K562 (cell line): Measurements from ENCODE around the gene MARK3. TPM values are rescaled to one million over a fixed set of nuclear protein-coding genes. Genes with fewer than 3 reads are reported as not detected.

Experiments
- ARID1B ChIP-seq: fragments of 450-650 bp; IDR thresholded peaks from 2 replicates; pipeline ENCODE4 v1.6.1; 2016; ENCODE audit warnings: antibody characterized with exemption, mild to moderate bottlenecking, inconsistent platforms
- CSDE1 ChIP-seq, 2 experiments: fragments of 450-650 bp; IDR thresholded peaks; 2 replicates each; pipeline ENCODE4 v1.6.1; 2016; ENCODE audit warnings: mild to moderate bottlenecking in 1 of 2
- DPF2 ChIP-seq: fragments of 450-650 bp; IDR thresholded peaks from 2 replicates; pipeline ENCODE4 v1.6.1; 2016
- EHMT2 ChIP-seq: fragments of 450-650 bp; IDR thresholded peaks from 2 replicates; pipeline ENCODE4 v1.6.1; 2018; ENCODE audit warnings: antibody characterized with exemption
- FOXA1 ChIP-seq: fragments of 450-650 bp; IDR thresholded peaks from 2 replicates; pipeline ENCODE4 v1.6.1; 2016; ENCODE audit warnings: mild to moderate bottlenecking, borderline replicate concordance
- HES1 ChIP-seq: fragments of 450-650 bp; IDR thresholded peaks from 2 replicates; pipeline ENCODE4 v1.6.1; 2016; ENCODE audit warnings: low read depth, mild to moderate bottlenecking, moderate library complexity
- HINFP ChIP-seq: fragments of 450-650 bp; conservative IDR thresholded peaks from 2 replicates; pipeline ENCODE4 v1.6.1; 2016; ENCODE audit warnings: missing genetic modification characterization, low read depth, mild to moderate bottlenecking, control low read depth, missing compliant biosample characterization
- HIVEP1 ChIP-seq: fragments of 250-450 bp; sonication (Bioruptor Pico); IDR thresholded peaks from 2 replicates; pipeline ENCODE4 v1.4.0; 2020; ENCODE audit warnings: mild to moderate bottlenecking
- HLTF ChIP-seq: fragments of 450-650 bp; IDR thresholded peaks from 2 replicates; pipeline ENCODE4 v1.6.1; 2016
- LEF1 ChIP-seq: fragments of 450-650 bp; IDR thresholded peaks from 2 replicates; pipeline ENCODE4 v1.6.1; 2016; ENCODE audit warnings: mild to moderate bottlenecking
- SMARCB1 ChIP-seq: IDR thresholded peaks from 2 replicates; pipeline ENCODE4 v1.6.1; 2011; ENCODE audit warnings: improper control_type of control experiment, low read depth; ENCODE audit not compliant: insufficient read length
- STAT5A ChIP-seq: IDR thresholded peaks from 2 replicates; pipeline ENCODE4 v1.6.1; 2012; ENCODE audit warnings: low read length, inconsistent platforms, borderline replicate concordance
- TAF7 ChIP-seq: fragments of 450-650 bp; IDR thresholded peaks from 2 replicates; pipeline ENCODE4 v1.6.1; 2016; ENCODE audit warnings: missing genetic modification characterization, missing compliant biosample characterization
- ZFP36 ChIP-seq: fragments of 150-350 bp; IDR thresholded peaks from 2 replicates; pipeline ENCODE4 v1.6.1; 2018; ENCODE audit warnings: low read length, low read depth; ENCODE audit not compliant: partially characterized antibody
- ZFPM2 ChIP-seq: fragments of 250-450 bp; sonication (Bioruptor Pico); IDR thresholded peaks from 2 replicates; pipeline ENCODE4 v1.5.1; 2022; ENCODE audit warnings: mild to moderate bottlenecking
- ZNF165 ChIP-seq: fragments of 250-450 bp; sonication (Bioruptor Pico); IDR thresholded peaks from 2 replicates; pipeline ENCODE4 v1.4.0; 2020; ENCODE audit warnings: borderline replicate concordance
- ZNF217 ChIP-seq: sonication (generic); formaldehyde crosslinking; IDR thresholded peaks from 2 replicates; pipeline ENCODE4 v1.8.0; 2022; ENCODE audit warnings: mild to moderate bottlenecking, missing genetic modification reagents
- ZNF263 ChIP-seq: sonication (generic); formaldehyde crosslinking; IDR thresholded peaks from 2 replicates; pipeline ENCODE4 v1.8.0; 2022; ENCODE audit warnings: mild to moderate bottlenecking, missing genetic modification reagents, borderline replicate concordance
- ZNF311 ChIP-seq: fragments of 250-450 bp; sonication (Bioruptor Pico); IDR thresholded peaks from 2 replicates; pipeline ENCODE4 v1.4.0; 2020; ENCODE audit warnings: mild to moderate bottlenecking, moderate library complexity
- ZNF766 ChIP-seq: fragments of 200-800 bp; sonication (Bioruptor generic); conservative IDR thresholded peaks from 2 replicates; pipeline ENCODE4 v1.6.1; 2016; ENCODE audit warnings: missing genetic modification characterization, missing compliant biosample characterization
- polyA plus RNA-seq, 8 experiments: library from polyadenylated mRNA; depleted of rRNA in 4 of 8; stranded (reverse) in 5 of 8; unstranded in 3 of 8; fragments of >200 nt; fragmentation: Nextera tagmentation in 2 of 8; fragmentation: Illumina TruSeq in 1 of 8; extraction: Ambion mirVana in 2 of 8; extraction: Trizol in 1 of 8; gene quantifications; 2 replicates each; pipeline versions ENCODE4 v1.2.1 to v1.2.3, GENCODE V29; 2011 to 2014; ENCODE audit warnings: inconsistent platforms in 1 of 8, missing spikeins in 1 of 8
- total RNA-seq, 7 experiments: library from RNA; depleted of rRNA in 6 of 7; stranded (reverse); fragments of >200 nt in 6 of 7; fragmentation: Illumina TruSeq in 2 of 7; extraction: Trizol in 2 of 7; gene quantifications; 2 replicates each; pipeline versions ENCODE4 v1.2.1 to v1.2.3, GENCODE V29; 2011 to 2021; ENCODE audit warnings: low replicate concordance in 1 of 7
- TF ChIP-seq, protein P1 (sequence below): conservative IDR thresholded peaks from 2 replicates; pipeline ENCODE4 v1.6.1; 2011; ENCODE audit warnings: low read depth, mild to moderate bottlenecking, low read length; ENCODE audit not compliant: control insufficient read depth
- TF ChIP-seq, protein P2 (sequence below): IDR thresholded peaks from 3 replicates; pipeline ENCODE4 v1.6.1; 2011; ENCODE audit warnings: borderline replicate concordance, mild to moderate bottlenecking, moderate library complexity; ENCODE audit not compliant: insufficient read length; ENCODE audit errors: extremely low read depth

MARK3 gene
- total and polyA plus RNA-seq, 9 of the 15 experiments (the other 6 are each of a cell fraction or from before 2014, with no cell fraction given), result 10.1 to 68.7 (median 56.3) TPM

DNA sequence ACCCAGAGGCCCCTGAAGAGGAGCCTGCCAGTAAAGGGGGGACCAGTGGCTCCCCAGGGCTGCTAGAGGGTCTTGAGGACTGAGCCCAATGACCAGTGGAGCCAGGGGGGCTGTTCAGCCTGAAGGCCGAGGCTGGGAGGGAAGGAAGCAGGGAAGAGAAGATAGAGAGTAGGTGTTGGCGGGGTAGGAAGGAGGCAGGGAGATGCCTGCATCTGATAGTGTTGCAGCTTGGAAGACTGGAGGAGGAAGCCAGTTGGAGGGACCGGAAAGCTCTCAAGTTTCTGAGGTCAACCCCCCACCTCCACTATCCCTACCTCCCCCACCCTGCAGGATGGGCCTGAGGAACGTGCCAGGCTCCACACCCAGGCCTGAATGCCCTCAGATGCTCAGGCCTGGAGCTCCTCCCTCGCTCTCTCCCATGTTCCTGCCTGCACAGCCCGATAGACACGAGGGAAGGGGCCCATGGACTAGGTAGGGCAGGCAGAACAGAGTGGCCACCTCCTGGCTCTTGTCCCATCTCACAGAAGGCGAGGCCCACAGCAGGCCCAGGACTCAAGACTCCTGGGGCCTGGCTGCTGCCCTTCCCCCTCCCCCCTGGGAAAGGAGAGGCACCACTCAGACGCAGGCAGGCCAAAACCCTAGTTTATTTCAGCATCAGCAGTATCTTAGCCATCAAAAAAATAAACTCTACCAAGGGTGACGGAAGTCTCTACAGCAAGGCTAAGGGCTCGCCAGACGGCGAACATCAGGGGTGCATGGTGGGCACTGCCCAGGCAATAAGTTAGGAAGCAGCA lies 134.0 kb downstream of the MARK3 start (continued):
- no peak for TF ChIP-seq HINFP (tag)
- peak; percentile 60 for TF ChIP-seq DPF2
- TF ChIP-seq, protein P1, sequence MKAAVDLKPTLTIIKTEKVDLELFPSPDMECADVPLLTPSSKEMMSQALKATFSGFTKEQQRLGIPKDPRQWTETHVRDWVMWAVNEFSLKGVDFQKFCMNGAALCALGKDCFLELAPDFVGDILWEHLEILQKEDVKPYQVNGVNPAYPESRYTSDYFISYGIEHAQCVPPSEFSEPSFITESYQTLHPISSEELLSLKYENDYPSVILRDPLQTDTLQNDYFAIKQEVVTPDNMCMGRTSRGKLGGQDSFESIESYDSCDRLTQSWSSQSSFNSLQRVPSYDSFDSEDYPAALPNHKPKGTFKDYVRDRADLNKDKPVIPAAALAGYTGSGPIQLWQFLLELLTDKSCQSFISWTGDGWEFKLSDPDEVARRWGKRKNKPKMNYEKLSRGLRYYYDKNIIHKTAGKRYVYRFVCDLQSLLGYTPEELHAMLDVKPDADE, result no peak
- TF ChIP-seq ZNF311 (CRISPR knock-in tag), result no peak
- no peak for TF ChIP-seq HLTF
- TF ChIP-seq TAF7 (tag), result no peak
- TF ChIP-seq, protein P2, sequence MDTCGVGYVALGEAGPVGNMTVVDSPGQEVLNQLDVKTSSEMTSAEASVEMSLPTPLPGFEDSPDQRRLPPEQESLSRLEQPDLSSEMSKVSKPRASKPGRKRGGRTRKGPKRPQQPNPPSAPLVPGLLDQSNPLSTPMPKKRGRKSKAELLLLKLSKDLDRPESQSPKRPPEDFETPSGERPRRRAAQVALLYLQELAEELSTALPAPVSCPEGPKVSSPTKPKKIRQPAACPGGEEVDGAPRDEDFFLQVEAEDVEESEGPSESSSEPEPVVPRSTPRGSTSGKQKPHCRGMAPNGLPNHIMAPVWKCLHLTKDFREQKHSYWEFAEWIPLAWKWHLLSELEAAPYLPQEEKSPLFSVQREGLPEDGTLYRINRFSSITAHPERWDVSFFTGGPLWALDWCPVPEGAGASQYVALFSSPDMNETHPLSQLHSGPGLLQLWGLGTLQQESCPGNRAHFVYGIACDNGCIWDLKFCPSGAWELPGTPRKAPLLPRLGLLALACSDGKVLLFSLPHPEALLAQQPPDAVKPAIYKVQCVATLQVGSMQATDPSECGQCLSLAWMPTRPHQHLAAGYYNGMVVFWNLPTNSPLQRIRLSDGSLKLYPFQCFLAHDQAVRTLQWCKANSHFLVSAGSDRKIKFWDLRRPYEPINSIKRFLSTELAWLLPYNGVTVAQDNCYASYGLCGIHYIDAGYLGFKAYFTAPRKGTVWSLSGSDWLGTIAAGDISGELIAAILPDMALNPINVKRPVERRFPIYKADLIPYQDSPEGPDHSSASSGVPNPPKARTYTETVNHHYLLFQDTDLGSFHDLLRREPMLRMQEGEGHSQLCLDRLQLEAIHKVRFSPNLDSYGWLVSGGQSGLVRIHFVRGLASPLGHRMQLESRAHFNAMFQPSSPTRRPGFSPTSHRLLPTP, result no peak
- TF ChIP-seq FOXA1, result no peak
- no peak for TF ChIP-seq HES1
- no peak for TF ChIP-seq ZNF766 (CRISPR knock-in tag)
- TF ChIP-seq HIVEP1 (CRISPR knock-in tag), result no peak
- TF ChIP-seq ZNF263 (CRISPR knock-in tag), result no peak
- no peak for TF ChIP-seq CSDE1 (IDR thresholded peaks at IDR 0.05)
- TF ChIP-seq ZNF165 (CRISPR knock-in tag), result no peak
- peak; percentile 56; the same call in 1 of the 2 replicates for TF ChIP-seq ARID1B
- no peak for TF ChIP-seq STAT5A
- TF ChIP-seq LEF1, result no peak
- TF ChIP-seq ZNF217 (CRISPR knock-in tag), result no peak
- TF ChIP-seq ZFP36, result no peak
- no peak for TF ChIP-seq SMARCB1
- no peak for TF ChIP-seq EHMT2
- no peak for TF ChIP-seq ZFPM2 (CRISPR knock-in tag)
